HUES48 (cell line): ENCODE measurements around the gene SUN3.

Experiments
- H3K27ac ChIP-seq: one replicate; pipeline ENCODE4 v1.7.0; 2013; ENCODE audit warnings: low read depth, low read length, inconsistent platforms
- H3K27me3 ChIP-seq: 2 replicates; pipeline ENCODE4 v1.6.1; 2013; ENCODE audit warnings: mild to moderate bottlenecking, low read length; ENCODE audit not compliant: control insufficient read depth, insufficient read depth
- H3K36me3 ChIP-seq: 2 replicates; pipeline ENCODE4 v1.6.1; 2013; ENCODE audit warnings: low read length; ENCODE audit not compliant: control insufficient read depth, insufficient read depth
- H3K4me1 ChIP-seq: 2 replicates; pipeline ENCODE4 v1.6.1; 2013; ENCODE audit warnings: mild to moderate bottlenecking, low read length; ENCODE audit not compliant: control insufficient read depth, insufficient read depth
- H3K4me3 ChIP-seq: 2 replicates; pipeline ENCODE4 v1.5.1; 2013; ENCODE audit warnings: mild to moderate bottlenecking, low read depth, low read length
- H3K9ac ChIP-seq: 2 replicates; pipeline ENCODE4 v1.6.1; 2013; ENCODE audit warnings: mild to moderate bottlenecking, low read depth, low read length, moderate library complexity
- H3K9me3 ChIP-seq: 2 replicates; pipeline ENCODE4 v1.6.1; 2013; ENCODE audit warnings: low read length; ENCODE audit not compliant: control insufficient read depth, insufficient read depth

SUN3 gene

DNA sequence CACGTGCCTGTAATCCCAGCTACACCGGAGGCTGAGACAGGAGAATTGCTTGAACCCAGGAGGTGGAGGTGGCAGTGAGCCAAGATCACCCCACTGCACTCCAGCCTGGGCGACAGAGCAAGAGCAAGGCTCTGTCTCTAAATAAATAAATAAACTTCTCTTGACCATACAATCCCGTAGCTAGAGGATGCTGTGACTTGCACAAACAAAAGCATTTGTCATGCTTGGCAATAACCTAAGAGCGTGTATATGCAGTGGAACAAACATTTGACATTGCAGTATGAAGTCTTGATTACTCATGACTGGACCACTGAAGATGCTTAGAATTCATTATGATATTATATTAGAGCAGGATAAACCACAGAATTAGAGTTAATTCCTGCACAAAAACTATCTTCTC is 5.0 kb upstream of the SUN3 start:
- Histone ChIP-seq H3K4me3 (no peak overlapping the region), H3K9me3 (no peaks in the 10 kb centered on the region), H3K27ac (no peak overlapping the region), H3K9ac (no peak overlapping the region), H3K4me1 (peaks cover 18% of the 10 kb centered on the region), H3K27me3 (peaks cover 45% of the 10 kb centered on the region), H3K36me3 (no peaks in the 10 kb centered on the region)

GRCh38 chr7:48031111-48031510 is 2.2 kb upstream of the SUN3 start:
- Histone ChIP-seq H3K4me3 (no peak overlapping the region), H3K36me3 (no peaks in the 10 kb centered on the region), H3K9me3 (no peaks in the 10 kb centered on the region), H3K4me1 (peaks cover 4% of the 10 kb centered on the region; the same call in 1 of the 2 replicates), H3K27me3 (peaks cover 28% of the 10 kb centered on the region), H3K27ac (no peak overlapping the region), H3K9ac (no peak overlapping the region)

- Histone ChIP-seq H3K27ac (no peak overlapping the region), H3K4me1 (no peaks in the 10 kb centered on the region), H3K27me3 (no peaks in the 10 kb centered on the region), H3K9ac (no peak overlapping the region), H3K4me3 (no peak overlapping the region), H3K36me3 (no peaks in the 10 kb centered on the region), H3K9me3 (no peaks in the 10 kb centered on the region)
Measured at GRCh38 chr7:48025624-48026023, 3.3 kb downstream of the SUN3 start.

- no peaks in the 10 kb centered on the region for H3K36me3 ChIP-seq
- H3K4me3 ChIP-seq = no peak overlapping the region
- no peak overlapping the region for H3K27ac ChIP-seq
- H3K4me1 ChIP-seq = no peaks in the 10 kb centered on the region
- H3K9me3 ChIP-seq = no peaks in the 10 kb centered on the region
- H3K9ac ChIP-seq = no peak overlapping the region
- H3K27me3 ChIP-seq = no peaks in the 10 kb centered on the region
Measured at GRCh38 chr7:48017674-48018073, 11.2 kb downstream of the SUN3 start.

DNA sequence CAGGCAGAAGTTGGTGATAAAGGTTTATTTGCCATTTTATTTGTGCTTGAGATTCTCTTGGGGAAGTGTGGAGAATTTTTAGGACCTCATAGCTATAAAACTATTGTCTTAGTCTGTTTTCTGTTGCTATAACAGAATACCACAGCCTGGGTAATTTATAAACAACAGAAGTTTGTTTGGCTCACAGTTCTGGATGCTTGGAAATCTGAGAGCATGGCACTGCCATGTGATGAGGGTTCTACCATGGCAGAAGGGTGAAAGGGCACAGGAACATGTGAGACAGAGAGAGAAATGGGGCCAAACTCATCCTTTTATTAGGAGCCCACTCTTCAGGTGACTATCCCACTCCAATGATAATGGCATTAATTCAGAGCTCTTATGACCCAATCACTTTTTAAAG is 12.3 kb downstream of the SUN3 start:
- Histone ChIP-seq H3K36me3 (no peaks in the 10 kb centered on the region), H3K4me3 (no peak overlapping the region), H3K27me3 (no peaks in the 10 kb centered on the region), H3K27ac (no peak overlapping the region), H3K4me1 (no peaks in the 10 kb centered on the region), H3K9ac (no peak overlapping the region), H3K9me3 (no peaks in the 10 kb centered on the region)

DNA sequence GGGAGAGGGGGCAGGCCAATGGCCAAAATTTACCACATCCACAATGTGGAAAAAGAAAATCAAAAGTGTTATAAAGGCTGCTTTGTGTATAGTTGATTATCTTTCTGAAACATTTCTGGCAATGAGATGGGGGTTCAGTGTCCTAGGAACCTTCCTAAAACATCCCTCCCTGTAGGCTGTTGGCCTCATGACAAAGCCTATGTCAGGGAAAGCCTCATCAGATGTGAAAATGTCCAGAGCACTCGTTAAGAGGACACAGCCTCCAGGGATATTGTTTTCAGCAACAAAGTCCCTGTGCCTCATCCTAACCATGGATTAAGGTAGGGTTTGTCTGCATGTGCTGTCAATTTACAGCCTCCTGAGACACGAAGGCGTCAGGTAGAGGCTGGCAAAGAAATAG is 17.0 kb downstream of the SUN3 start:
- Histone ChIP-seq H3K27ac (no peak overlapping the region), H3K4me1 (no peaks in the 10 kb centered on the region), H3K9me3 (no peaks in the 10 kb centered on the region), H3K27me3 (no peaks in the 10 kb centered on the region), H3K36me3 (no peaks in the 10 kb centered on the region), H3K4me3 (no peak overlapping the region), H3K9ac (no peak overlapping the region)

DNA sequence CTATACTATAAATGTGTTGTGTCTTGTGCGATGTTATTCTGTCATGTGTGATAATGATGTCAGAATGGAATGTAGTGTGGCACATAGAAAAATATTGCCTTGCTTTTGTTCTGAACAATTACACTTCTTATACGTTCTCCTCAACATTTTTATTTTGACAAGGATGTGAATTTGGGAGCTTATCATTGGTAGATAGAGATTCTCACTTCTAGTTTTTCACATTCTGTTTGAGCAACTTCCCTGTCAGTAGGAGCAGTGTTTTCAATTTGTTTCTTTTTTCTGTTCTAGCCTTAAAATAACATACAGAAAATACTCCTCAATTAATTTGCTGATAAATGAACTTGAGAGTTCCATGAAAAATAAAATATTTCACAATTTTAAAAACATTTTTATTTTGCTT is 17.6 kb downstream of the SUN3 start:
- Histone ChIP-seq H3K9me3 (no peaks in the 10 kb centered on the region), H3K4me1 (no peaks in the 10 kb centered on the region), H3K27ac (no peak overlapping the region), H3K4me3 (no peak overlapping the region), H3K9ac (no peak overlapping the region), H3K27me3 (no peaks in the 10 kb centered on the region), H3K36me3 (no peaks in the 10 kb centered on the region)

- no peaks in the 10 kb centered on the region for H3K27me3 ChIP-seq
- peaks cover 4% of the 10 kb centered on the region for H3K4me1 ChIP-seq
- H3K36me3 ChIP-seq = no peaks in the 10 kb centered on the region
- no peak overlapping the region for H3K9ac ChIP-seq
- H3K27ac ChIP-seq = no peak overlapping the region
- H3K4me3 ChIP-seq = no peak overlapping the region
- no peaks in the 10 kb centered on the region for H3K9me3 ChIP-seq
Measured at GRCh38 chr7:48009954-48010353, 19.0 kb downstream of the SUN3 start.

- Histone ChIP-seq H3K9ac (no peak overlapping the region), H3K4me3 (no peak overlapping the region), H3K27ac (no peak overlapping the region), H3K4me1 (peaks cover 5% of the 10 kb centered on the region), H3K9me3 (no peaks in the 10 kb centered on the region), H3K36me3 (no peaks in the 10 kb centered on the region), H3K27me3 (no peaks in the 10 kb centered on the region)
Measured at GRCh38 chr7:48009257-48009656, 19.6 kb downstream of the SUN3 start.

- Histone ChIP-seq H3K9me3 (no peaks in the 10 kb centered on the region), H3K4me3 (no peak overlapping the region), H3K36me3 (no peaks in the 10 kb centered on the region), H3K9ac (no peak overlapping the region), H3K4me1 (peaks cover 5% of the 10 kb centered on the region), H3K27me3 (no peaks in the 10 kb centered on the region), H3K27ac (no peak overlapping the region)
Measured at GRCh38 chr7:48006866-48007265, 22.0 kb downstream of the SUN3 start.

GRCh38 chr7:48004638-48005037 is 24.3 kb downstream of the SUN3 start:
- Histone ChIP-seq H3K9me3 (no peaks in the 10 kb centered on the region), H3K27ac (no peak overlapping the region), H3K9ac (no peak overlapping the region), H3K4me3 (no peak overlapping the region), H3K4me1 (peaks cover 5% of the 10 kb centered on the region), H3K27me3 (no peaks in the 10 kb centered on the region), H3K36me3 (no peaks in the 10 kb centered on the region)

DNA sequence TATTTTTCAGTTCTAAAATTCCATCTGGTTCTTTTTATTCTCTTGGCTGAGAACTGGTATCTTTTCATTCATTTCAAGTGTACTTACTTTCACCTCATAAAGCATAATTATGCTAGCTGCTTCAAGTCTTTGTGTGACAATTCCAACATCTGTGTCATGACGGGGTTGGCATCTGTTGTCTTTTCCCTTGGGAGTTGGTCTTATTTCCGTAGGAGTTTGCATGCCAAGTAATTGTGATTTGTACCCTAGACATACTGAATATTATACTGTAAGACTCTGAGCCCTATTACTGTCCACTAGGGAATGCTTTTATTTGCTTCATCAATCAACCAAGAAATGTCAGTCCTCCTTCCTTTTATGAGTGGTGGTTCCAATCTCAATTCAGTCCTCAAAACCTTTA is 24.9 kb downstream of the SUN3 start:
- no peak overlapping the region for H3K27ac ChIP-seq
- H3K4me1 ChIP-seq = peaks cover 5% of the 10 kb centered on the region
- no peak overlapping the region for H3K4me3 ChIP-seq
- no peaks in the 10 kb centered on the region for H3K36me3 ChIP-seq
- H3K9ac ChIP-seq = no peak overlapping the region
- H3K27me3 ChIP-seq = no peaks in the 10 kb centered on the region
- H3K9me3 ChIP-seq = no peaks in the 10 kb centered on the region
